ENCODE data around the gene AMN.

The AMN gene

DNA sequence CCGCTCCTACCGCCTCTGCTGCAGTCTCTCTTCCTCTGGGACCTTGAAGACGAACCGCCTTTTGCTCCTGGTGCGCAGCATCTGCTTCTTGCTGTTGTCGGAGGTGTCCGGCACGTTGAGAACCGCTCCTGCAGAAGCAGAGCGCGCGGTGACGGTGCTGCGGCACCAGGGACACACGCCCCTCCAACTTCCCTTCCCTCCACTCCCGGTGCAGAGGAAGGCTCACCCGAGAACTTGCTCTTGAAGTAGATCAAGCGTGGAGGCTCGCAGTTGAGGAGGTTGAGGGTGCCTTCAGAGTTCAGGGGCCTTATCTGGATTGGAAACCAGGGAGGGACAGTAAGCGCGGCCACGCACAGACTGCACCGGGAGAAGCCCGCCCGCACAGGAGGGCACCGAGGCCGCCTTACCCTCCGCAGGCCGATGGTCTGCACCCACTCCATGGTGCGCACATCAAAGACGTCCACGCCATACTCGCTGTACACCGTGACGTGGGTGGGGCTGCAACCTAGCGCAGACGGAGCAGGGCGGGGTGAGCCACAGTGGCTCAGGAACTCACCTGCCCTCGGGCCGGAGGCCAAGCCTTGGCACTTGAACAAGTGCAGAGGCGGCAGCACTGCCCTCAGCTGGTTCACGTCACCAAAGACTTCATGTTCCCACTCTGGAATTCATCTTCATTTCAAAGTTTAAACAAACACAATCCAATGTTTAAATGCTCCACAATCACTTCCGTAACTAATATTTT, 17.5 kb downstream of the AMN start:
- H3K27me3 ChIP-seq (replicated peaks; ENCODE audit: insufficient read depth, low read length) = no peaks in the 10 kb centered on the region
- no peak overlapping the region for H3K4me3 ChIP-seq (ENCODE audit: low read length)
- H3K27ac ChIP-seq (ENCODE audit: low read length) = no peak overlapping the region
- no peak for DNase-seq
- H2AFZ ChIP-seq (ENCODE audit: low read length) = no peak overlapping the region
- TF ChIP-seq EZH2phosphoT487 (IDR thresholded peaks at IDR 0.05; ENCODE audit: low read length) (no peak), EZH2 (optimal IDR thresholded peaks at IDR 0.05; ENCODE audit: low read depth, low read length) (no peak)
- TF ChIP-seq, protein P1, sequence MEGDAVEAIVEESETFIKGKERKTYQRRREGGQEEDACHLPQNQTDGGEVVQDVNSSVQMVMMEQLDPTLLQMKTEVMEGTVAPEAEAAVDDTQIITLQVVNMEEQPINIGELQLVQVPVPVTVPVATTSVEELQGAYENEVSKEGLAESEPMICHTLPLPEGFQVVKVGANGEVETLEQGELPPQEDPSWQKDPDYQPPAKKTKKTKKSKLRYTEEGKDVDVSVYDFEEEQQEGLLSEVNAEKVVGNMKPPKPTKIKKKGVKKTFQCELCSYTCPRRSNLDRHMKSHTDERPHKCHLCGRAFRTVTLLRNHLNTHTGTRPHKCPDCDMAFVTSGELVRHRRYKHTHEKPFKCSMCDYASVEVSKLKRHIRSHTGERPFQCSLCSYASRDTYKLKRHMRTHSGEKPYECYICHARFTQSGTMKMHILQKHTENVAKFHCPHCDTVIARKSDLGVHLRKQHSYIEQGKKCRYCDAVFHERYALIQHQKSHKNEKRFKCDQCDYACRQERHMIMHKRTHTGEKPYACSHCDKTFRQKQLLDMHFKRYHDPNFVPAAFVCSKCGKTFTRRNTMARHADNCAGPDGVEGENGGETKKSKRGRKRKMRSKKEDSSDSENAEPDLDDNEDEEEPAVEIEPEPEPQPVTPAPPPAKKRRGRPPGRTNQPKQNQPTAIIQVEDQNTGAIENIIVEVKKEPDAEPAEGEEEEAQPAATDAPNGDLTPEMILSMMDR (IDR thresholded peaks at IDR 0.05; ENCODE audit: low read length) = no peak
- no peaks in the 10 kb centered on the region for H3K9me2 ChIP-seq (replicated peaks; ENCODE audit: insufficient read depth, low read length)
- H3K36me3 ChIP-seq (replicated peaks; ENCODE audit: insufficient read depth, low read length) = no peaks in the 10 kb centered on the region
- no peak overlapping the region for H3K4me2 ChIP-seq (ENCODE audit: low read depth, low read length)
- H3K9ac ChIP-seq (ENCODE audit: low read length) = no peak overlapping the region
- no peaks in the 10 kb centered on the region for H4K20me1 ChIP-seq (ENCODE audit: insufficient read depth, low read length)
- no peaks in the 10 kb centered on the region for H3K9me3 ChIP-seq (replicated peaks; ENCODE audit: insufficient read depth, low read length)
- no peaks in the 10 kb centered on the region for H3F3A ChIP-seq (ENCODE audit: insufficient read depth, low read length)
- H3K79me2 ChIP-seq (ENCODE audit: low read length) = no peaks in the 10 kb centered on the region
- no peaks in the 10 kb centered on the region for H3K4me1 ChIP-seq (ENCODE audit: low read length)

DNA sequence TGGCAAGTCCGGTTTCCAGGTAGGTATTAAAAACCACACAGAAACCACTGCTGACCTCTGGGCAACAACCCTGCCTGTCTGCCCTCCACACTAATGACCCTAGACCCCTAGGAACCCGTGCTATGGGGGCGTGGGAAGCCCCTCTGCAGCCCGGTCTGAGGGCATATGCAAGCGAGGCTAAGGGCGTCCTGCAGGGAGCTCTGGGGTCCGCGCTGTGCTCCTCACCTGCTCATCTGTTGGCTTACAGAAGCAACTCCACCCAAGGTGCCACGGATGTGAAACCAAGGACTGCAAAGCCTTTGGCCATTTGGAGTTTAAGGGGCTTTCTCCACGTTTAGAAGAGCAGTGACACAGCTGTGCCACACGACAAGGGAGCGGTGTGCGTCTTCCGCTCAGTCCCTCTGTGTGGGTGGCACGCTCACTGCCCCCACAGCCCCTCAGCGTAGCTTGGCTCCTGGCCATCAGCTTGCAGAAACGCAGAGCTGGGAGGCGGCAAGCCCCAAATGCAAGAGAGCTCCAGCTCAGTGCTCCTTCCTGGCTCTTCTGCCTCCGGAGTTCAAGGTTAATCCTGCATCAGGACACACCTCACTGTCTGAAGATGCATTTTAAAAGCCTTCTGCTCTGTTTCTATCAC, 18.4 kb downstream of the AMN start:
- no peak overlapping the region for H3K9ac ChIP-seq (ENCODE audit: low read length)
- H3K9me3 ChIP-seq (replicated peaks; ENCODE audit: insufficient read depth, low read length) = no peaks in the 10 kb centered on the region
- no peak for DNase-seq
- H3K36me3 ChIP-seq (replicated peaks; ENCODE audit: insufficient read depth, low read length) = no peaks in the 10 kb centered on the region
- no peaks in the 10 kb centered on the region for H4K20me1 ChIP-seq (ENCODE audit: insufficient read depth, low read length)
- no peak overlapping the region for H3K4me3 ChIP-seq (ENCODE audit: low read length)
- no peaks in the 10 kb centered on the region for H3K27me3 ChIP-seq (replicated peaks; ENCODE audit: insufficient read depth, low read length)
- H3K79me2 ChIP-seq (ENCODE audit: low read length) = no peaks in the 10 kb centered on the region
- no peak overlapping the region for H3K27ac ChIP-seq (ENCODE audit: low read length)
- H3K4me2 ChIP-seq (ENCODE audit: low read depth, low read length) = no peak overlapping the region
- no peaks in the 10 kb centered on the region for H3F3A ChIP-seq (ENCODE audit: insufficient read depth, low read length)
- TF ChIP-seq EZH2 (optimal IDR thresholded peaks at IDR 0.05; ENCODE audit: low read depth, low read length) = no peak
- TF ChIP-seq, protein P1 (IDR thresholded peaks at IDR 0.05; ENCODE audit: low read length) = no peak
- no peak for TF ChIP-seq EZH2phosphoT487 (IDR thresholded peaks at IDR 0.05; ENCODE audit: low read length)
- H3K4me1 ChIP-seq (ENCODE audit: low read length) = no peaks in the 10 kb centered on the region
- H2AFZ ChIP-seq (ENCODE audit: low read length) = no peak overlapping the region
- H3K9me2 ChIP-seq (replicated peaks; ENCODE audit: insufficient read depth, low read length) = no peaks in the 10 kb centered on the region

DNA sequence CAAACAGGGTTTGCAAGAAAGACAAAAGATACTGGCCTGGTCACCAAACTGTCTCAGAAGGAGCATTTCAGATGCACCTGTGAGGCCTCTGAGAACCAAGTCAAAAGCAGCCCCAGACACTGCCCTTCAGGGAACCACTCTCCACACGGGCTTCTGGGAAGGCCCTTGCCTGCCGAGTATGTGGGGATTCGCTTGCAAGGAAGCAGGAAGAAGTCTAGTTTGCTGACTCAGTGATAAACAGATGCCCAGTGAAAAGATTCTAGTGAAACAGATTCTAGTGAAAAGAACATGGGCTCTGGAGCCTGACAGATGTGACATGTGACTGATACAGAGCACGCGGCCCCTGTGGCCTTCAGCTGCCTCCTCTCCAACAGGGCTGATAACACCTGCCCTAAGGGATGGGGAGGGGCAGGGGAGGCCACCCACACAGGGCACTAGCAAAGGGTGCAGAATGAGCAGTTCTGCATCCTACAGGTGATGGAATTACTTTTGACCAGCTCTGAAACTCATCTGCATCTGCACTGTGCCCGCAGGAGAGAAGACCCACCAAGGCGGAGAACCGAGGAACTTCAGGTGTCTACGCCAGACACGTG, 19.1 kb downstream of the AMN start:
- no peaks in the 10 kb centered on the region for H3K9me3 ChIP-seq (replicated peaks; ENCODE audit: insufficient read depth, low read length)
- no peak overlapping the region for H3K4me2 ChIP-seq (ENCODE audit: low read depth, low read length)
- DNase-seq = no peak
- H2AFZ ChIP-seq (ENCODE audit: low read length) = no peak overlapping the region
- H3K79me2 ChIP-seq (ENCODE audit: low read length) = no peaks in the 10 kb centered on the region
- no peaks in the 10 kb centered on the region for H3K36me3 ChIP-seq (replicated peaks; ENCODE audit: insufficient read depth, low read length)
- H3K9me2 ChIP-seq (replicated peaks; ENCODE audit: insufficient read depth, low read length) = no peaks in the 10 kb centered on the region
- H3K27me3 ChIP-seq (replicated peaks; ENCODE audit: insufficient read depth, low read length) = no peaks in the 10 kb centered on the region
- H4K20me1 ChIP-seq (ENCODE audit: insufficient read depth, low read length) = no peaks in the 10 kb centered on the region
- no peaks in the 10 kb centered on the region for H3F3A ChIP-seq (ENCODE audit: insufficient read depth, low read length)
- H3K27ac ChIP-seq (ENCODE audit: low read length) = no peak overlapping the region
- H3K9ac ChIP-seq (ENCODE audit: low read length) = no peak overlapping the region
- no peak for TF ChIP-seq EZH2phosphoT487 (IDR thresholded peaks at IDR 0.05; ENCODE audit: low read length)
- no peak for TF ChIP-seq EZH2 (optimal IDR thresholded peaks at IDR 0.05; ENCODE audit: low read depth, low read length)
- TF ChIP-seq, protein P1 (IDR thresholded peaks at IDR 0.05; ENCODE audit: low read length) = no peak
- no peaks in the 10 kb centered on the region for H3K4me1 ChIP-seq (ENCODE audit: low read length)
- H3K4me3 ChIP-seq (ENCODE audit: low read length) = no peak overlapping the region

Data from MM.1S (cell line).